GM18517 (cell line): Measurements from ENCODE around the gene CEP192.
A peak's percentile ranks its signal among the peaks of the same experiment; 100 is the strongest.
"Not testable (repeated sequence)": the region's sequence is repeated elsewhere in the genome, so short reads cannot be mapped to it uniquely, and the experiment has no call there.

Experiments used
- ATAC-seq: cut with Tn5 transposase; IDR thresholded peaks from one replicate; pipeline ENCODE4 v1.9.1; 2021; ENCODE audit warnings: mild to moderate bottlenecking, moderate library complexity; ENCODE audit not compliant: unreplicated experiment

The CEP192 gene

GRCh38 chr18:12991821-12992179 lies 638 bp downstream of the CEP192 start:
- ATAC-seq = no peak

GRCh38 chr18:12993439-12993838 lies 2.3 kb downstream of the CEP192 start:
- ATAC-seq = no peak

GRCh38 chr18:12995424-12995823 lies 4.3 kb downstream of the CEP192 start:
- ATAC-seq = no peak

GRCh38 chr18:12995952-12996477 lies 4.9 kb downstream of the CEP192 start:
- ATAC-seq = no peak

- ATAC-seq = no peak
Observed at GRCh38 chr18:12996661-12997292, 5.6 kb downstream of the CEP192 start.

GRCh38 chr18:12997330-12997729 lies 6.2 kb downstream of the CEP192 start:
- ATAC-seq = not testable (repeated sequence)

- ATAC-seq = peak; percentile 58
Observed at GRCh38 chr18:12998332-12999060, 7.3 kb downstream of the CEP192 start.

GRCh38 chr18:13003466-13003896 lies 12.3 kb downstream of the CEP192 start:
- no peak for ATAC-seq

GRCh38 chr18:13004396-13004795 lies 13.2 kb downstream of the CEP192 start:
- no peak for ATAC-seq

- no peak for ATAC-seq
Observed at GRCh38 chr18:13005289-13005688, 14.1 kb downstream of the CEP192 start.

- no peak for ATAC-seq
Observed at GRCh38 chr18:13006531-13007247, 15.5 kb downstream of the CEP192 start.

GRCh38 chr18:13007248-13007560 lies 16.0 kb downstream of the CEP192 start:
- ATAC-seq = no peak

- no peak for ATAC-seq
Observed at GRCh38 chr18:13011719-13012118, 20.6 kb downstream of the CEP192 start.

GRCh38 chr18:13014232-13014631 lies 23.1 kb downstream of the CEP192 start:
- ATAC-seq = no peak

- no peak for ATAC-seq
Observed at GRCh38 chr18:13014818-13015217, 23.7 kb downstream of the CEP192 start.

GRCh38 chr18:13017247-13017875 lies 26.2 kb downstream of the CEP192 start:
- no peak for ATAC-seq

- no peak for ATAC-seq
Observed at GRCh38 chr18:13018374-13018773, 27.2 kb downstream of the CEP192 start.

- peak; percentile 63 for ATAC-seq
Observed at GRCh38 chr18:13019301-13019700, 28.1 kb downstream of the CEP192 start.

GRCh38 chr18:13022644-13023043 lies 31.5 kb downstream of the CEP192 start:
- ATAC-seq = no peak

GRCh38 chr18:13025233-13025632 lies 34.1 kb downstream of the CEP192 start:
- no peak for ATAC-seq

- no peak for ATAC-seq
Observed at GRCh38 chr18:13026583-13027270, 35.6 kb downstream of the CEP192 start.
